K562 (cell line): ENCODE results near the gene LEO1. TPM values are rescaled to one million over a fixed set of nuclear protein-coding genes. Genes with fewer than 3 reads are reported as not detected.
A peak's percentile ranks its signal among the peaks of the same experiment; 100 is the strongest.

Experiments used
- CREB3 ChIP-seq: fragments of 450-650 bp; conservative IDR thresholded peaks from 2 replicates; pipeline ENCODE4 v1.6.1; 2016; ENCODE audit warnings: missing genetic modification characterization, low read depth, mild to moderate bottlenecking, missing compliant biosample characterization, moderate library complexity
- GATAD2B ChIP-seq: fragments of 450-650 bp; IDR thresholded peaks from 2 replicates; pipeline ENCODE4 v1.6.1; 2017; ENCODE audit warnings: mild to moderate bottlenecking, borderline replicate concordance
- IRF9 ChIP-seq: fragments of 450-650 bp; IDR thresholded peaks from 2 replicates; pipeline ENCODE4 v1.6.1; 2016; ENCODE audit warnings: missing biosample characterization, missing genetic modification characterization
- NUFIP1 ChIP-seq: fragments of 450-650 bp; IDR thresholded peaks from 2 replicates; pipeline ENCODE4 v1.6.1; 2018; ENCODE audit not compliant: partially characterized antibody
- SMARCE1 ChIP-seq: fragments of 450-650 bp; IDR thresholded peaks from 2 replicates; pipeline ENCODE4 v1.7.1; 2016; ENCODE audit warnings: mild to moderate bottlenecking
- TFAM ChIP-seq: fragments of 250-450 bp; sonication (Bioruptor Pico); conservative IDR thresholded peaks from 2 replicates; pipeline ENCODE4 v1.5.0; 2021; ENCODE audit warnings: mild to moderate bottlenecking, moderate library complexity
- ZFP1 ChIP-seq: fragments of 450-650 bp; formaldehyde crosslinking; IDR thresholded peaks from 2 replicates; pipeline ENCODE4 v1.4.0; 2020; ENCODE audit warnings: mild to moderate bottlenecking, mixed read lengths
- ZFP91 ChIP-seq: sonication (generic); formaldehyde crosslinking; IDR thresholded peaks from 2 replicates; pipeline ENCODE4 v1.8.0; 2022; ENCODE audit warnings: mild to moderate bottlenecking, missing genetic modification reagents
- ZHX1 ChIP-seq: fragments of 150-350 bp; conservative IDR thresholded peaks from 2 replicates; pipeline ENCODE4 v1.6.1; 2014; ENCODE audit warnings: low read length
- ZNF76 ChIP-seq: fragments of 250-450 bp; sonication (Bioruptor Pico); IDR thresholded peaks from 2 replicates; pipeline ENCODE4 v1.4.0; 2020; ENCODE audit warnings: mild to moderate bottlenecking, moderate library complexity, borderline replicate concordance
- polyA plus RNA-seq, 8 experiments: library from polyadenylated mRNA; depleted of rRNA in 4 of 8; stranded (reverse) in 5 of 8; unstranded in 3 of 8; fragments of >200 nt; fragmentation: Nextera tagmentation in 2 of 8; fragmentation: Illumina TruSeq in 1 of 8; extraction: Ambion mirVana in 2 of 8; extraction: Trizol in 1 of 8; gene quantifications; 2 replicates each; pipeline versions ENCODE4 v1.2.1 to v1.2.3, GENCODE V29; 2011 to 2014; ENCODE audit warnings: inconsistent platforms in 1 of 8, missing spikeins in 1 of 8
- total RNA-seq, 7 experiments: library from RNA; depleted of rRNA in 6 of 7; stranded (reverse); fragments of >200 nt in 6 of 7; fragmentation: Illumina TruSeq in 2 of 7; extraction: Trizol in 2 of 7; gene quantifications; 2 replicates each; pipeline versions ENCODE4 v1.2.1 to v1.2.3, GENCODE V29; 2011 to 2021; ENCODE audit warnings: low replicate concordance in 1 of 7

The LEO1 gene
- total and polyA plus RNA-seq, 9 of the 15 experiments (the other 6 are each of a cell fraction or from before 2014, with no cell fraction given) = 8.4 to 48.3 (median 37.9) TPM

- TF ChIP-seq IRF9 = no peak
- TF ChIP-seq NUFIP1 = peak; percentile 5
- 0 out of 2 replicates have a peak, but pooled peaks have one; percentile 33 for TF ChIP-seq ZHX1
- TF ChIP-seq SMARCE1 = peak; percentile 62; the same call in 1 of the 2 replicates
- TF ChIP-seq TFAM (CRISPR knock-in tag) = no peak
- TF ChIP-seq ZFP1 = no peak
- no peak for TF ChIP-seq ZFP91 (CRISPR knock-in tag)
- TF ChIP-seq ZNF76 (CRISPR knock-in tag) = no peak
- no peak for TF ChIP-seq CREB3 (tag)
- TF ChIP-seq GATAD2B = peak; percentile 53; the same call in 1 of the 2 replicates
These were observed 10.6 kb upstream of the LEO1 start (continued) for GRCh38 chr15:51982013-51982769.
